Measurements from ENCODE around the gene CNOT8.
"Not testable (repeated sequence)": the region's sequence is repeated elsewhere in the genome, so short reads cannot be mapped to it uniquely, and the experiment has no call there.

The CNOT8 gene

GRCh38 chr5:154866841-154867240 lies 8.4 kb downstream of the CNOT8 start:
- DNase-seq: no peak

- no peak for DNase-seq
Measured at GRCh38 chr5:154868702-154869101, 10.3 kb downstream of the CNOT8 start.

- DNase-seq: no peak
Measured at GRCh38 chr5:154871734-154872133, 13.3 kb downstream of the CNOT8 start.

GRCh38 chr5:154873791-154874331 lies 15.4 kb downstream of the CNOT8 start:
- no peak for DNase-seq

- DNase-seq: no peak
Measured at GRCh38 chr5:154878642-154879335, 20.4 kb downstream of the CNOT8 start.

- no peak for DNase-seq
Measured at GRCh38 chr5:154881986-154882385, 23.6 kb downstream of the CNOT8 start.

GRCh38 chr5:154884424-154884823 lies 26.0 kb downstream of the CNOT8 start:
- DNase-seq: no peak

GRCh38 chr5:154885439-154885838 lies 27.0 kb downstream of the CNOT8 start:
- no peak for DNase-seq

GRCh38 chr5:154892369-154892771 lies 33.9 kb downstream of the CNOT8 start:
- DNase-seq: no peak

- no peak for DNase-seq
Measured at GRCh38 chr5:154893381-154893780, 35.0 kb downstream of the CNOT8 start.

GRCh38 chr5:154895606-154896561 lies 37.5 kb downstream of the CNOT8 start:
- DNase-seq: no peak

GRCh38 chr5:154896562-154897165 lies 38.2 kb downstream of the CNOT8 start:
- DNase-seq: no peak

GRCh38 chr5:154898210-154898609 lies 39.8 kb downstream of the CNOT8 start:
- DNase-seq: no peak

- no peak for DNase-seq
Measured at GRCh38 chr5:154899151-154899816, 40.9 kb downstream of the CNOT8 start.

- DNase-seq: no peak
Measured at GRCh38 chr5:154900066-154900465, 41.6 kb downstream of the CNOT8 start.

GRCh38 chr5:154901276-154901675 lies 42.8 kb downstream of the CNOT8 start:
- no peak for DNase-seq

GRCh38 chr5:154901913-154902312 lies 43.5 kb downstream of the CNOT8 start:
- no peak for DNase-seq

- DNase-seq: not testable (repeated sequence)
Measured at GRCh38 chr5:154905601-154906000, 47.2 kb downstream of the CNOT8 start.

- no peak for DNase-seq
Measured at GRCh38 chr5:154916874-154917273, 58.4 kb downstream of the CNOT8 start.

- no peak for DNase-seq
Measured at GRCh38 chr5:154917757-154918156, 59.3 kb downstream of the CNOT8 start.

- DNase-seq: no peak
Measured at GRCh38 chr5:154923441-154924430, 65.3 kb downstream of the CNOT8 start.

Measured in activated CD4-positive, alpha-beta T cell treated with anti-CD3 and anti-CD28 coated beads, Interleukin-2, Interleukin-6, amounts not matched to agents 100 ng/mL and 50 ng/mL, durations not matched to agents 16 hours and 8 hours (primary cell).